Measurements from ENCODE around the gene ABHD11.

- no peak for TF ChIP-seq CTCF (IDR thresholded peaks at IDR 0.05)
- TF ChIP-seq POLR2A (IDR thresholded peaks at IDR 0.05) = no peak
- no peak for TF ChIP-seq EP300 (IDR thresholded peaks at IDR 0.05)
- no peak for TF ChIP-seq POLR2AphosphoS5 (IDR thresholded peaks at IDR 0.05)
Measured at GRCh38 chr7:73705551-73705920, 33.1 kb downstream of the ABHD11 start.

Data from gastroesophageal sphincter (tissue), 3 donors.